ENCODE data around the gene UMOD. TPM values are rescaled to one million over a fixed set of nuclear protein-coding genes. Genes with fewer than 3 reads are reported as not detected.

Gene UMOD
- total RNA-seq, 2 experiments from 2014 or later = not detected

DNA sequence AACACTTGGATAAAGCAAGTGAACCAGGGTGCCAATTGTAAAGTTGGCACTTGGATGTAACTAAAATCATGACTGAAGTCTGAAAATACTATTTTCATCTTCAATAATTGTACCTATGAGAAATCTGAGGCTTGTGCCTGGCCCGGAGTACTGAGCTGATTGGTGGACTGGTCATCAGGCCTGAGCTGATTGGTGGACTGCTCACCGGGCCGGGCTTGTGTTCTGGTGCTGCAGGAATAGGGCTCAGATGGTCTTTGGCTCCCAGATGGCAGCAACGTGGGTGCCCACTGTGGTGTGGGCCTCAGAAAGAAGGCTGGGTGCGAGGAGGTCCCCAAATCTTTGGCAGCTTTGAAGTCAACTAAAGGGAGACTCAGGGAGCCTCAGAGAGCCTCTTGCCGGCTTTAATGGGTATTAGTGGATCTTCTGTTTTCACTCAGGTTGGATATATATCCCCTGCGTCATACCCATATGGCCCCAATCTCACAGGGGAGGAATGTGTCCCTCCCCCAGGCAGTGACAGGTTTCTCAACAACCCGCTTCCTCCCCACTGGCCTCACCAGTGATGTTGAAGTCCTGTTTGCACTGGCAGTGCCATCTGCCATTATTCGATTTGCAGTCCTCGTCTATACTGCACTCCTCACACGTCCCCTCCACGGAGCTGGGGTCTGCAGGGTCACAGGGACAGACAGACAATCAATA lies 4.7 kb downstream of the UMOD start:
- DNase-seq (no peak), ATAC-seq (ENCODE audit: poor library complexity) (no peak)
- Mint-ChIP-seq H3K36me3 (ENCODE audit: low read depth) (no peaks in the 10 kb centered on the region), H3K27me3 (peaks cover 15% of the 10 kb centered on the region), H3K27ac (no peak overlapping the region), H3K4me1 (ENCODE audit: low read depth) (no peaks in the 10 kb centered on the region), H3K9me3 (no peaks in the 10 kb centered on the region), H3K4me3 (no peak overlapping the region)
- peaks cover 0 to 9% of the 10 kb centered on the region in 2 experiments for H3K9me3 ChIP-seq (ENCODE audit: control insufficient read depth in 1 of 2, insufficient read depth in 1 of 2, low read length in 2 of 2)
- ChIA-PET CTCF (no interaction called here), POLR2A (no interaction called here)
- H3K4me1 ChIP-seq (ENCODE audit: insufficient read depth, low read length) = no peaks in the 10 kb centered on the region
- no peaks in the 10 kb centered on the region for H3K36me3 ChIP-seq (ENCODE audit: insufficient read depth, low read length)
- H3K27me3 ChIP-seq (ENCODE audit: control insufficient read depth in 1 of 2, insufficient read depth in 2 of 2, low read length in 2 of 2) = no peaks in the 10 kb centered on the region
- TF ChIP-seq, protein P1, sequence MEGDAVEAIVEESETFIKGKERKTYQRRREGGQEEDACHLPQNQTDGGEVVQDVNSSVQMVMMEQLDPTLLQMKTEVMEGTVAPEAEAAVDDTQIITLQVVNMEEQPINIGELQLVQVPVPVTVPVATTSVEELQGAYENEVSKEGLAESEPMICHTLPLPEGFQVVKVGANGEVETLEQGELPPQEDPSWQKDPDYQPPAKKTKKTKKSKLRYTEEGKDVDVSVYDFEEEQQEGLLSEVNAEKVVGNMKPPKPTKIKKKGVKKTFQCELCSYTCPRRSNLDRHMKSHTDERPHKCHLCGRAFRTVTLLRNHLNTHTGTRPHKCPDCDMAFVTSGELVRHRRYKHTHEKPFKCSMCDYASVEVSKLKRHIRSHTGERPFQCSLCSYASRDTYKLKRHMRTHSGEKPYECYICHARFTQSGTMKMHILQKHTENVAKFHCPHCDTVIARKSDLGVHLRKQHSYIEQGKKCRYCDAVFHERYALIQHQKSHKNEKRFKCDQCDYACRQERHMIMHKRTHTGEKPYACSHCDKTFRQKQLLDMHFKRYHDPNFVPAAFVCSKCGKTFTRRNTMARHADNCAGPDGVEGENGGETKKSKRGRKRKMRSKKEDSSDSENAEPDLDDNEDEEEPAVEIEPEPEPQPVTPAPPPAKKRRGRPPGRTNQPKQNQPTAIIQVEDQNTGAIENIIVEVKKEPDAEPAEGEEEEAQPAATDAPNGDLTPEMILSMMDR (IDR thresholded peaks at IDR 0.05) = no peak
- intact Hi-C loops (cut with DNase I, micrococcal nuclease) = no loop called here
- no peak overlapping the region for H3K4me3 ChIP-seq (ENCODE audit: low read length)
- no peak overlapping the region for H3K27ac ChIP-seq (ENCODE audit: low read depth in 1 of 2, low read length in 2 of 2)

DNA sequence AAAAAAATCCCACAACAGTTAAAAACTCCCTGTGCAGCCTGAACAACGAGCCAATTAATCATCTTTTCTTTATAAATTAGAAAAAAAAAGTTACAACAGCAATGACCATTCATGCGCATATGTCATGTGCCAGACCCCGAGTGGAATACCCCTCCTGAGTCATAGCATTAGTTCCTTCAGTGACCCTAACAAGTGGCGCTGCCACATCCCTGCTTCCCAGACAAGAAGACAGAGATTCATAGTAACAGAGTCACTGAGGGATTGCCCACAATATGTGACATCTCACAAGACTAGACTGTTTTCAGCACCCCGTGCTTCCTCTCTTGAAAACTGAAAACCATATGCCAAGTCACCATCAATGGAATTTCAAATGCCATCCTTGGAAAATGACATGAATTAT lies 7.9 kb downstream of the UMOD start:
- Mint-ChIP-seq H3K9me3 (no peaks in the 10 kb centered on the region), H3K36me3 (ENCODE audit: low read depth) (no peaks in the 10 kb centered on the region), H3K27ac (no peak overlapping the region), H3K4me3 (no peak overlapping the region), H3K27me3 (peaks cover 7% of the 10 kb centered on the region), H3K4me1 (ENCODE audit: low read depth) (no peaks in the 10 kb centered on the region)
- ATAC-seq (ENCODE audit: poor library complexity) (no peak), DNase-seq (no peak)
- ChIA-PET POLR2A (no interaction called here), CTCF (no interaction called here)
- intact Hi-C loops (cut with DNase I, micrococcal nuclease) = no loop called here
- no peaks in the 10 kb centered on the region for H3K27me3 ChIP-seq (ENCODE audit: control insufficient read depth in 1 of 2, insufficient read depth in 2 of 2, low read length in 2 of 2)
- H3K36me3 ChIP-seq (ENCODE audit: insufficient read depth, low read length) = no peaks in the 10 kb centered on the region
- TF ChIP-seq, protein P1 (IDR thresholded peaks at IDR 0.05) = no peak
- peaks cover 0 to 9% of the 10 kb centered on the region in 2 experiments for H3K9me3 ChIP-seq (ENCODE audit: control insufficient read depth in 1 of 2, insufficient read depth in 1 of 2, low read length in 2 of 2)
- no peak overlapping the region for H3K27ac ChIP-seq (ENCODE audit: low read depth in 1 of 2, low read length in 2 of 2)
- H3K4me3 ChIP-seq (ENCODE audit: low read length) = no peak overlapping the region
- H3K4me1 ChIP-seq (ENCODE audit: insufficient read depth, low read length) = no peaks in the 10 kb centered on the region

DNA sequence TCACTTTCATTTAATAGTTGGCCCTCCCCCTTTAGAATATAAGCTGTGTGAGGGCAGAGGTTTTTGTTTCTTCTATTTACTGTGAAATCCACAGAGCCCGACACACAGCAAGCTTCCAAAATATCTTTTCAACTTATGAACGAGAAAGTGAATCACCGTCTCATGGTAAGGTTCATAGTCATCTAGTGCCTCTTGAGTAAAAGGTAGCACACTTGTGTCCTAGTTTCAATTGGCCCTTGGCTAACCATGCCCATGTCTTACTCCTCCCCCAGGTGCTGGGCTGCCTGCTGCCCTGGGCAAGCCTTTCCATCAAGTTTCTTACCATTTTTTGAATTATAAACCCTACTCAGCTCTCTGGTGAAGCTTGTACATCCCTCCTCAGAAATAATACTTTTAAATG lies 12.8 kb downstream of the UMOD start:
- peaks cover 14% of the 10 kb centered on the region for H3K27me3 Mint-ChIP-seq

More for the DNA sequence above, 12.8 kb downstream of the UMOD start:
- intact Hi-C loops (cut with DNase I, micrococcal nuclease) = no loop called here
- Histone ChIP-seq H3K9me3 (ENCODE audit: control insufficient read depth in 1 of 2, insufficient read depth in 1 of 2, low read length in 2 of 2) (no peaks in the 10 kb centered on the region), H3K4me3 (ENCODE audit: low read length) (no peak overlapping the region), H3K27ac (ENCODE audit: low read depth in 1 of 2, low read length in 2 of 2) (no peak overlapping the region), H3K4me1 (ENCODE audit: insufficient read depth, low read length) (no peaks in the 10 kb centered on the region), H3K36me3 (ENCODE audit: insufficient read depth, low read length) (no peaks in the 10 kb centered on the region), H3K27me3 (ENCODE audit: control insufficient read depth in 1 of 2, insufficient read depth in 2 of 2, low read length in 2 of 2) (no peaks in the 10 kb centered on the region)
- ChIA-PET CTCF (no interaction called here), POLR2A (no interaction called here)
- H3K36me3 Mint-ChIP-seq (ENCODE audit: low read depth) = no peaks in the 10 kb centered on the region
- H3K4me3 Mint-ChIP-seq = no peak overlapping the region
- no peak overlapping the region for H3K27ac Mint-ChIP-seq
- TF ChIP-seq, protein P1 (IDR thresholded peaks at IDR 0.05) = no peak
- ATAC-seq (ENCODE audit: poor library complexity) (no peak), DNase-seq (no peak)
- no peaks in the 10 kb centered on the region for H3K4me1 Mint-ChIP-seq (ENCODE audit: low read depth)
- no peaks in the 10 kb centered on the region for H3K9me3 Mint-ChIP-seq
